ENCODE data around the gene SEC14L5.
"Not testable (repeated sequence)": the region's sequence is repeated elsewhere in the genome, so short reads cannot be mapped to it uniquely, and the experiment has no call there.

The SEC14L5 gene

GRCh38 chr16:5044581-5044980 is 86.5 kb downstream of the SEC14L5 start:
- not testable (repeated sequence) for H3K4me3 ChIP-seq (ENCODE audit: low read length); H3K4me1 ChIP-seq (ENCODE audit: control insufficient read depth, insufficient read depth, low read length); H3K36me3 ChIP-seq (ENCODE audit: control insufficient read depth, insufficient read depth, low read length, severe bottlenecking); DNase-seq (ENCODE audit: low read depth); H3K9ac ChIP-seq (ENCODE audit: low read length); H3K9me3 ChIP-seq (ENCODE audit: control insufficient read depth, low read length)
- peaks cover 30% of the 10 kb centered on the region for H3K27me3 ChIP-seq (replicated peaks; ENCODE audit: control insufficient read depth, insufficient read depth, low read length)

GRCh38 chr16:5045499-5046115 is 87.5 kb downstream of the SEC14L5 start:
- peaks cover 10% of the 10 kb centered on the region for H3K9me3 ChIP-seq (ENCODE audit: control insufficient read depth, low read length)
- no peak for DNase-seq (ENCODE audit: low read depth)
- H3K36me3 ChIP-seq (ENCODE audit: control insufficient read depth, insufficient read depth, low read length, severe bottlenecking) = no peaks in the 10 kb centered on the region
- no peak overlapping the region for H3K9ac ChIP-seq (ENCODE audit: low read length)
- no peaks in the 10 kb centered on the region for H3K4me1 ChIP-seq (ENCODE audit: control insufficient read depth, insufficient read depth, low read length)
- H3K4me3 ChIP-seq (ENCODE audit: low read length) = no peak overlapping the region
- peaks cover 27% of the 10 kb centered on the region for H3K27me3 ChIP-seq (replicated peaks; ENCODE audit: control insufficient read depth, insufficient read depth, low read length)

DNA sequence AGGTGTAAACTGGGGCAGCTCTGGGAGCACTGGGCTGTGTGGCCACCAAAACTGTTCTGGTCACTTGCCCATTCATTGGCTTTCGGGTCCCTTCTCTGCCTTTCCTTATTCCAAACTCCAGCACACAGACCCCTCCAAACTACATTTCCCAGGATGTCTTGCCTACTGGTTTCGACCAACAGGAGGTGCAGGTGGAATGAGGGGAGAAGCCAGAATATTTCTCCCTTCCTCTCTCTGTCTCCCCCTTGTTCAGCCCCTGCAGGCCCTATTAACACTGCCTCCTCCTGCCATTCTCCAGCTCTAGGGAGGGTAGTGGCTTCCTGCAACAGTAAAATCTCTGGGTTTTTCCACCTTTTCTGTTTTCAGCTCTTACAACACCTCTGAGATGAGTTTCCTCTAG is 88.8 kb downstream of the SEC14L5 start:
- no peak overlapping the region for H3K9ac ChIP-seq (ENCODE audit: low read length)
- no peaks in the 10 kb centered on the region for H3K36me3 ChIP-seq (ENCODE audit: control insufficient read depth, insufficient read depth, low read length, severe bottlenecking)
- H3K4me3 ChIP-seq (ENCODE audit: low read length) = no peak overlapping the region
- H3K4me1 ChIP-seq (ENCODE audit: control insufficient read depth, insufficient read depth, low read length) = no peaks in the 10 kb centered on the region
- peaks cover 15% of the 10 kb centered on the region for H3K9me3 ChIP-seq (ENCODE audit: control insufficient read depth, low read length)
- no peak for DNase-seq (ENCODE audit: low read depth)
- peaks cover 23% of the 10 kb centered on the region for H3K27me3 ChIP-seq (replicated peaks; ENCODE audit: control insufficient read depth, insufficient read depth, low read length)

GRCh38 chr16:5054876-5055865 is 97.0 kb downstream of the SEC14L5 start:
- DNase-seq (ENCODE audit: low read depth) = no peak
- no peak overlapping the region for H3K4me3 ChIP-seq (ENCODE audit: low read length)
- no peak overlapping the region for H3K9ac ChIP-seq (ENCODE audit: low read length)

GRCh38 chr16:5056352-5056751 is 98.2 kb downstream of the SEC14L5 start:
- H3K27me3 ChIP-seq (replicated peaks; ENCODE audit: control insufficient read depth, insufficient read depth, low read length) = peaks cover 12% of the 10 kb centered on the region
- H3K9ac ChIP-seq (ENCODE audit: low read length) = no peak overlapping the region
- no peak overlapping the region for H3K4me3 ChIP-seq (ENCODE audit: low read length)
- DNase-seq (ENCODE audit: low read depth) = no peak
- no peaks in the 10 kb centered on the region for H3K9me3 ChIP-seq (ENCODE audit: control insufficient read depth, low read length)
- H3K36me3 ChIP-seq (ENCODE audit: control insufficient read depth, insufficient read depth, low read length, severe bottlenecking) = no peaks in the 10 kb centered on the region
- no peaks in the 10 kb centered on the region for H3K4me1 ChIP-seq (ENCODE audit: control insufficient read depth, insufficient read depth, low read length)

More at GRCh38 chr16:5054876-5055865, 97.0 kb downstream of the SEC14L5 start:
- Histone ChIP-seq H3K9me3 (ENCODE audit: control insufficient read depth, low read length) (peaks cover 7% of the 10 kb centered on the region), H3K4me1 (ENCODE audit: control insufficient read depth, insufficient read depth, low read length) (no peaks in the 10 kb centered on the region), H3K36me3 (ENCODE audit: control insufficient read depth, insufficient read depth, low read length, severe bottlenecking) (no peaks in the 10 kb centered on the region), H3K27me3 (replicated peaks; ENCODE audit: control insufficient read depth, insufficient read depth, low read length) (peaks cover 20% of the 10 kb centered on the region)

GRCh38 chr16:5058476-5058875 is 100.3 kb downstream of the SEC14L5 start:
- H3K4me1 ChIP-seq (ENCODE audit: control insufficient read depth, insufficient read depth, low read length) = no peaks in the 10 kb centered on the region
- H3K4me3 ChIP-seq (ENCODE audit: low read length) = no peak overlapping the region
- H3K27me3 ChIP-seq (replicated peaks; ENCODE audit: control insufficient read depth, insufficient read depth, low read length) = peaks cover 29% of the 10 kb centered on the region
- no peaks in the 10 kb centered on the region for H3K9me3 ChIP-seq (ENCODE audit: control insufficient read depth, low read length)
- H3K36me3 ChIP-seq (ENCODE audit: control insufficient read depth, insufficient read depth, low read length, severe bottlenecking) = no peaks in the 10 kb centered on the region
- H3K9ac ChIP-seq (ENCODE audit: low read length) = no peak overlapping the region
- DNase-seq (ENCODE audit: low read depth) = no peak

DNA sequence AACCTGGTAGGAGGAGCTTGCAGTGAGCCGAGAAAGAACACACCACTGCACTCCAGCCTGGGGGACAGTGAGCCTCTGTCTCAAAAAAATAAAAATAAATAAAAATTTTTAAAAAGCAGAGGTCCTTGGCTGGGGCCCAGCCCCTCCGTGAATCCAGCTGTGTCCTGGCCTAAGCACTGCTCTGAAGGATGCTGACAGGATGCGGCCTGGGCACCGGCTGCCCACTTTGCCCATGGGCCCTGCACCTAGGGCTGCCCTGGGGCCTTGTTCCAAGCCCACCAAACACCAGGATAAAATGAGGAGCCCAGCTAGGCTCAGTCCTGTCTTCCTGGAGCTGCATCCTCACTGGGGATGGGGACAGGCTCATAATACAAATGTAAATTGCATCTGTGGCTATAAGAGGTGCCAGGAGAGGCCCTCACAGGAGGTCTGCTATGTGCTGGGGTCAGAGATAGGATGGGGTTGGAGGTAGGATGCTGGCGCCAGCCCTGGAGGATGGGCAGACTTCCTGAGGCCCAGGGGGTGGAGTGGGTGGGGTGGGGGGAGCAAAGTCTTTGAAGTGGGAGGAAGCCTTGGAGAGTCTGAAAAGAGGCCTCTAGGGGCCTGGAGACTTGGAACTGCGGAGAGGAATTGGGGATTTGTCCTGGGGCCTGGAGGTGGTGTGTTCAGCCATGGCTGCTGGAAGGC is 101.4 kb downstream of the SEC14L5 start:
- Histone ChIP-seq H3K36me3 (ENCODE audit: control insufficient read depth, insufficient read depth, low read length, severe bottlenecking) (no peaks in the 10 kb centered on the region), H3K27me3 (replicated peaks; ENCODE audit: control insufficient read depth, insufficient read depth, low read length) (peaks cover 36% of the 10 kb centered on the region), H3K4me3 (ENCODE audit: low read length) (no peak overlapping the region), H3K9me3 (ENCODE audit: control insufficient read depth, low read length) (no peaks in the 10 kb centered on the region), H3K9ac (ENCODE audit: low read length) (no peak overlapping the region), H3K4me1 (ENCODE audit: control insufficient read depth, insufficient read depth, low read length) (no peaks in the 10 kb centered on the region)
- no peak for DNase-seq (ENCODE audit: low read depth)

DNA sequence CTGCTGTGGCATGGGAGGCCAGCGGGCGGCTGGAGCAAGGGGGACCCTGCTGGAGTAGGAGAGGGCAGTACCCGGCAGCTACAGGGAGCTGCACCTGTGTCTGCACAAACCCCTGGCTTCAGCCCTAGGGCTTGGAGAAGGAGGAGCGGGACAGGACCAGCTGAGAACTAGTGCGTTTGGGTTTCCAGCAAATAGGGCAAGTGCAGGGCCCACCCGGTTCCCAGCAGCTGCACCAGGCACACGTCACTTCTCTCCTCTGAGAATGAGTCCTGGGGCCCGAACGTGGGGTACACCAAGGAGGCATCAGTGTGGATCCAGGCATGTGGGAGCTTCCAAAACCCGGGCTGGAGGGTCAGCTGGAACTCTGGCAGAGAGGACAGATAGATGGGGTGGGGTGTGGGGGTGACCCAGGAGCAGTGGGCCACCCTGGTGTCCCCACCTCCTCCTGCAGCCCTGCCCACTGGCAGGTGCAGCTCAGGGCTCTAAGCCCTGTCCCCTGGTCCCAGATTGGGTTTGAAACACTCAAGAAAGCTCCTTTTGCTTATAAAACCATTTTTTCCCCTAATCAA is 102.0 kb downstream of the SEC14L5 start:
- H3K9ac ChIP-seq (ENCODE audit: low read length) = no peak overlapping the region

GRCh38 chr16:5062051-5062450 is 103.9 kb downstream of the SEC14L5 start:
- Histone ChIP-seq H3K27me3 (replicated peaks; ENCODE audit: control insufficient read depth, insufficient read depth, low read length) (peaks cover 38% of the 10 kb centered on the region), H3K9me3 (ENCODE audit: control insufficient read depth, low read length) (no peaks in the 10 kb centered on the region), H3K4me3 (ENCODE audit: low read length) (no peak overlapping the region), H3K9ac (ENCODE audit: low read length) (no peak overlapping the region), H3K36me3 (ENCODE audit: control insufficient read depth, insufficient read depth, low read length, severe bottlenecking) (no peaks in the 10 kb centered on the region), H3K4me1 (ENCODE audit: control insufficient read depth, insufficient read depth, low read length) (peaks cover 5% of the 10 kb centered on the region)
- DNase-seq (ENCODE audit: low read depth) = no peak

More for the DNA sequence above, 102.0 kb downstream of the SEC14L5 start:
- no peak overlapping the region for H3K4me3 ChIP-seq (ENCODE audit: low read length)
- no peaks in the 10 kb centered on the region for H3K9me3 ChIP-seq (ENCODE audit: control insufficient read depth, low read length)
- H3K36me3 ChIP-seq (ENCODE audit: control insufficient read depth, insufficient read depth, low read length, severe bottlenecking) = no peaks in the 10 kb centered on the region
- H3K4me1 ChIP-seq (ENCODE audit: control insufficient read depth, insufficient read depth, low read length) = no peaks in the 10 kb centered on the region
- DNase-seq (ENCODE audit: low read depth) = no peak
- H3K27me3 ChIP-seq (replicated peaks; ENCODE audit: control insufficient read depth, insufficient read depth, low read length) = peaks cover 40% of the 10 kb centered on the region

DNA sequence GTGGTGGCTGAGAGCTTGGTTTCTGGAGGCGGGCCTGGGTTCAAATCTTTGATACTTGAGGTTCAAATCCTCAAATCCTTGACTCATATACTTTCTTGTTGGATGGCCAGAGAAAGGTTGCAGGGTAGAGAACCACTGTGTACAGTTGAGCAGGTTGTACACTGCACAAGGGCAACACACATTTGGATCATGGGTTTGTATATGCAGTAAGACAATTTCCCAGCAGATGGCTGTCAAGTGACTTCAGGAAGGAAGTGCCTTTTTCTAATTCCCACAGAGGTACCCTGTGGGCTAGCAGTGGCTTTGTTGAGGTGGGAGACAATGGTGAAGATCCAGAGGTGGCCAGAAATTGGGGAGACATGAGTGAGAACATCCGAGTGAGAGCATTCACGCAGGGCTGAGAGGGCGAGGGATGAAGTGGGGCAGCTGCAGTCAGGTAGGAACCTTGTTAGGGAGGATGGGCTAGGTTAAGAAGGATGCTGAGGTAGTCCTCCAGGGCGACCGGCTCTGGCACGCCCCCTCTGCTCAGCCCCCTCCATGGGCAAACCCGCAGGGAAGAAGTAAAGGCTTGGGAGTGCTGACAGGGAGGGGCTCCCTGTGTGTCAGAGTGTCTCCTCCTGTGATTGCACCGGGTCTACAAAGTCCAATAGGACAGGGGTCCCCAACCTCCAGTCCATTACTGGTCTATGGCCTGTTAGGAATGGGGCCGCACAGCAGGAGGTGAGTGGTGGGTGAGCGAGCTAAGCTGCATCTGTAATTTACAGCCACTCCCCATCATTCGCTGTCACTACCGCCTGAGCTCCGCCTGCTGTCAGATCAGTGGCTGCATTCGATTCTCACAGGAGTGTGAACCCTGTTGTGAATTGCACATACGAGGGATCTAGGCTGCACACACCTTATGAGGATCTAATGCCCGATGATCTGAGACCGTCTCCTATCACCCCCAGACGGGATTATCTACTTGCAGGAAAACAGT is 104.9 kb downstream of the SEC14L5 start:
- no peaks in the 10 kb centered on the region for H3K36me3 ChIP-seq (ENCODE audit: control insufficient read depth, insufficient read depth, low read length, severe bottlenecking)
- peaks cover 41% of the 10 kb centered on the region for H3K27me3 ChIP-seq (replicated peaks; ENCODE audit: control insufficient read depth, insufficient read depth, low read length)
- no peak overlapping the region for H3K4me3 ChIP-seq (ENCODE audit: low read length)
- no peak for DNase-seq (ENCODE audit: low read depth)
- H3K9ac ChIP-seq (ENCODE audit: low read length) = no peak overlapping the region
- no peaks in the 10 kb centered on the region for H3K9me3 ChIP-seq (ENCODE audit: control insufficient read depth, low read length)
- peaks cover 5% of the 10 kb centered on the region for H3K4me1 ChIP-seq (ENCODE audit: control insufficient read depth, insufficient read depth, low read length)
